Activated CD4-positive, alpha-beta T cell treated with anti-CD3 and anti-CD28 coated beads, Interleukin-2, amount 50 U/mL, for 1 hour (primary cell): ENCODE results near the gene GABRG1.

Experiments
- DNase-seq: peaks from one replicate; pipeline ENCODE4 v3.0.0-alpha.2; 2020

GABRG1 gene

DNA sequence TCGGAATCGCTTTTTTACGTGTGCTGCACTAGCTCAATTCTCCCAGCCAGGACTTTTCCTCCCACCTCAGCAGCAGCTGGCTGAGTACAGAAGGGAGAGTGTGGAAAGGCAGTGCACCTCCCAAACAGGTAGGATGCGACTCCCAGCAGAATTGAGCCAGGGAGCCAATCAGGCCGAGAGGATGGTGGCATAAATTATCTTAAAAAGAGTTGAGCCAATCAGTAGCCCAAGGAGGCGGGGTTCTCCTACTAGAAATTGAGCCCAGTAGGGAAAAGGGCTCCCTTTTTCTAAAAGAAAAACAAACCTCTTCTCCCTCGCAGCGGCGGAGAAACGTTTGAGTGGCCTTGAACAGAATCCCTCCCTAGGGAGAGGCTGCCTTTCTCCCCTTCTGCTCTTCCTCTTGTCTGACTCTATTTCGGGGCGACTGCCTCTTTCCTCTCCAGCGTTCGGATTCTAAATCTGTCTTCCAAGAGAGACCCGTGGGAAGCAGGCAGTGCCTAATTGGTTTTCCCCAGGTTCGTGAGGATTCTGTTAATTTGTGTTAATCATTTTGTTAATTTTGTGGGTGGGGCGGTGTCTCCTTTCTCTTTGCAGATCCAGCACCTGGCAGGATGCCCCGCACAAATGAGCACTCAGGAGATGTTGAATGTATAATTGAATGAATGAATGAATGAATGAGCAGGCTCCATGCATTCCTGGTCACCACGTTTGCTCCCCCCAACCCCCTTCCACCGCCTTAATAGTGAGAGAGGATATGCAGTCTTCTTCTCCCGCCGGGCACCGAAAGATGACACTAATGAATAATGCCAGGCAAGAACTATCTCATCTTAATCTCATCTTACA lies at the start of gene GABRG1:
TSS of gene GABRG1 (minus strand) at position 142 of the 843 bp plus-strand sequence. CDS start at position 1, 141 bp downstream.
- DNase-seq, result no peak

DNA sequence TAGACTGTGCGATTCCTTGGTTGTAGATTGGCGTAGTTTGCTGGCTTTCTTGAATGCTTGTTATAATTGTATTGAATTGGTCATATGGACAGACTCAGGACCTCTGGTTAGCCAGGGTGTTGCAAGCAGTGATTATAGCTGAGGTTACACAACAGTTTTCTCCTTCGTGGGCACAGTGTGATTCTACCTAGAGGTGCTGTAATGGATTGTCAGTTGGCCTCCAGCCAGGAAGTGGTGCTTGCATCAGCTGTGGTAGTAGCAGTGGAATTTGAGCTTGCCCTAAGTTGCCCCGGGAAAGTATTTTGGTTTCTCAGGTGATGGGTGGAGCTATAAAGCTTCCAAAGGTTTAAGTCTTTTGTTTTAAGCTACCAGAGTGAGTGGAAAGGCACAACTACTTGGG lies 23.1 kb upstream of the GABRG1 start:
- DNase-seq, result no peak

DNA sequence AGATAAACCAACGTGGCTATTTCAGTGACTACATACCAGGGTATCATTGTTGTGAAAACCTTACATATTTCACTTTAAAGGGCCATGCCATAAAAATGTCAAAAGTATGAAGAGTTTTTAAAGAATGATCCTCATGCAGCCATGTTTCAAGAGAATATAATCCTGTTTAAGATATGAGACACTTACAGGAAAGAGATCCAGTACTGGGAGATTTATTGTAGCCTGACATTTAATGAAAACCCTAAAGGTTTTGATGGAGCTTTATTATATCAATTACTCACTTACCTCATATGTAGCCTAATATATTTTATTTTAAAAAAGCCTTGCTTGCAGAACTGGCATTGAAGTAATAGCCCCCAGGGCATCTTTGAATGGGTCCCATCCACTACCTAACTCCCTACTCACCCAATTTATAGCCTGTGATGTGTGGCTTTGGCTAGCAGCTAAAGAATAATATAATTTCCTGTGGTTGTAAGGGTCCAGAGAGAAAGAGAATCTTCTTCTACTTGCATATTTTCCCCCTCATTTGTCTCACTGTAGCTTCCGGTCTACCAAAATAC lies 7.7 kb upstream of the GABRG1 start:
- no peak for DNase-seq

DNA sequence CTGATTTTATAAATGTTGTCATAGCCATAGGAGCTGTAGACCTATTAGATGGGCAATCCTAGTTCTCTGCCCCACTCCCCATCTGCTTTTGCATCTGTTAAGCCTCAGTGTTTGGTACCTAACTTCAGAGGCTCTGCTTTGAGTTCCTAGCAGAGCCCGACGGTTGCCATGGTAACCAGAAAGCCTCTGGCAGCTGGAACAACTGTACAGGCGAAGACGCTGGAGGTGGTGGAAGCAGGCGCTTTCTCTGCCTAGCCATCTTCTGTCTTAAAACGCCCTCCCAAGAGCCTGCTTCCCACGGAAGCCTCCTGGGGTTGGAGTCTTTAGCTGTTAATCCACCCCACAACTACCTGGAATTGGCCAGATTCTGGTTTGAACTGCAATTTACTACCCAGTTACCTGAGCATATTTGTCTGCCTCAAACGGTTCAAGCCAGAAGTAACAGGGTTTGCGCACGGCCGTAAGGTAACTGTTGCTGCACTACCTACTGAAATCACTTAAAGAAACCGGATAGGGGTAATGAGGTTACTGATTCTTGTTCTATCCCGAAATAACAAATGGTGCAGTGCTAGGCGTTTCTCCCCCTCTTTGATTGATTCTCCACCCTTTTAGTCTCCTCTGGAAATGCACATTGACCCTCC lies 1.0 kb upstream of the GABRG1 start:
- no peak for DNase-seq

DNA sequence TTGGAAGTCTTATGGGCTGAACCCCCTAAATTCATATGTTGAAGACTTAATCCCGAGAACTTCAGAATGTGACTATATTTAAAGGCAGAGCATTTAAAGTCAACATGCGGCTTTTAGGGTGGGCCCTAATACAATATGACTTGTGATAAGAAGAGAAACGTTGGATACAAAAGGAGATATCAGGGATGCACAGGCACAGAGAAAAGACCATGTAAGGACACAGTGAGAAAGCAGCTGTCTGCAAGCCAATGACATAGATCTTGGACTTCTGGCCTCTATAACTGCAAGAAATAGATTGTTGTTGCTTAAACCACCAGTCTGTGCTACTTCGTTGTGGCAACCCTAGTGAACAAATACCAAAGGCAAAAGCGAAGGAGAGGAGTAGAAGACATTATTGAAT lies 42.2 kb downstream of the GABRG1 start:
- DNase-seq, result no peak

DNA sequence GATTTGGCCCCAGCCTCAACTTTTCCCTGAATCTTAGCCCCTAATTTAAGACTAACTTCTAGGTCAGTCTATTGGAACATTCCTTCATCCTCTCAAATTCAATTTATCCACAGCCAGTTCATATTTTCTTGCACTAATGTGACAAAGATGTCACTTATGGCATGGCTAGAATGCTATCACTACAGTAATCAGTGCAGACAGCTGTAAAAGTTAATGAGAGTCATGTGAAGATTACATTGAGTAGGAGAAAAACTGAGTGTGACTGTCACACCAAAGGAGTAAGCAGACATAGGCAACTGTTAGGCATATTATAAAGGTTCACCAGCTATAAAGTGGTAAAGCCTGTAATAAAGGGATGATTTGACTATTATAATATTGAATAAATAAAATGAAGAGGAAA lies 42.6 kb downstream of the GABRG1 start:
- no peak for DNase-seq

DNA sequence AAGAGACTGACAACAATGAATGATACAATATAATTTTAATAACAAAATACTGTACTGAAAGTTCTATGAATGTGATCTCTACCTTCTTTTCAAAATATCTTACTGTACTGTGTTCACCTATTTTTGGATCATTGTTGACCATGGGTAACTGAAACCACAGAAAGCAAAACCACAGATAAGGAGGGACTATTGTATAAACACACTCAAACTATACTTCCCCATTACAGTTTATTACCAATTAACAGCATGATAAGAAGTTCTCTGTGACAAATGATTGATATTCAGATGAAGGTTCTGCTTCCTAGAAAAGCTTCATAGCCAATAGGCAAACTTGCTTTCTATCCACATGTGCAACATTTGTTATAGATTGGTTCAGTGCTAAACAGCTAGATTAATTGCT lies 50.1 kb downstream of the GABRG1 start:
- DNase-seq, result no peak

DNA sequence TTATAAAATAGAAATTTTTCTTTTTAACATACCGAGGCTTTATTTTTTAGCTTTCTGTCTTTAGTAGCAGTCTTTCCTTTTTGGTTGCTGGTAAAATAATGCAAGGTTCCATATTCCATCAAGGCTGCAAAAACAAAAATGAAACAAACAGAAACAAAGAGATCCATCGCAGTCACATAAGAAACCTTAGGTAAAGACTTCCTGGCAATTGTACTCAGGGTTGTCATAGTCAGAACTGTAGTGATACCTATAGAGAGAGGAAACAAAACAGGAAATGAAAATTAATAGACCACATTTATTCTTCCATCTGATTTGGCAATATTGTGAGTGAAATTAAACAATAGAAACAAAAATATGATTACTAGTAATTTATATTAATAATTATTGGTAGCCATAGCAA lies 72.5 kb downstream of the GABRG1 start:
- no peak for DNase-seq

DNA sequence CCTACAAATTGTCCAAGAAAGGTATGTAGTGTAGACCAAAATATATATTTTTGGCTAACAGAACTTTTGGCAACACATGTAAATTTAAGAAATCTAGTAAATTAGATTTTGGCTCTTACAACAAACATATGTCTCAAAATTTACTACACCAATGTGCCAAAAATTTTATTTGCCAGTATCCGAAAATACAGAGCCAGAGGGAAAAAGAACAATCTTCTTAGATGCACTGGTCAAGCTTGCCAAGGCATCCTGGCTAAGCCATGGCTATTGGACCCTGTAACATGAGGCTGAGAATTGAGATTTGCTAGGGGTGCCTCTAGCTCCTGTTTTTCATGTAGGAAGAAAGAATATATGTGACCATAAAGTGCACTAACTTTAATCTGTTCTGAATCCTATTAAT lies 91.8 kb downstream of the GABRG1 start:
- DNase-seq, result no peak

DNA sequence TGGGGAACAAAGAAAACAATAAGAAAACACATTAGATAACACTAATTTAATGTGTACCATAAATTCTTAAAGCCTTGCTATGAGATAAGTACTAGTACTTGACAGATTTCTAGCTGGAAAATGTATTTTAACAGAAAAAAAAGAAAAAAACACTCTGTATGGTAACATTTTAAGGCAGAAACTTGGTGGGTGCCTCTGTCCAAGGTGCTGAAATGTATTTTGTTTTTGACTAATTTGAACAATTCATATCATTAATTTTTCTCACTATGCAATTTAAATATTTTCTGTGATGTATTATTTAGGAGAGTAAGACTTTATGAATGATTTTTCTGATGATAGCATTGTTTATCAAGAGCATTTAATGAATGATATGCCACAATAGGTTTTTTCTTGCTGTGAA lies 107.5 kb downstream of the GABRG1 start:
- DNase-seq, result no peak

DNA sequence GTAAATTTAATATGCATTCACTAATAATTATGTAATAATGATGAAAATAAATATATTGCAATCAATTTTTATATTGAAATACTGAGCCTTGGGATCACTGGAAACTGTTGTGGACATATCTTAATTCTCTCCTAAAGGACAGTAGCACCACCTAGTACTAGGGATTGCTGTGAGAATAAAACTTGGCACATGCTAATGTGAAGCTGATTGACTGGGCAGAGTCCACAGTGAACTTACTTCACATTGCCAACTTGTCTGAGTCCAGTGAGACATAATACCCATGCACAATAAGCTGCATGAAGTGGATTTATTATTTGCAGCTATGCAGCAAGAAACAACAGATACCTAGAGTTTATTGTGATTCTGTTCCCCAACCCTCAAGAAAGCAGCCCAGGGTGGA lies 131.1 kb downstream of the GABRG1 start:
- DNase-seq, result no peak

DNA sequence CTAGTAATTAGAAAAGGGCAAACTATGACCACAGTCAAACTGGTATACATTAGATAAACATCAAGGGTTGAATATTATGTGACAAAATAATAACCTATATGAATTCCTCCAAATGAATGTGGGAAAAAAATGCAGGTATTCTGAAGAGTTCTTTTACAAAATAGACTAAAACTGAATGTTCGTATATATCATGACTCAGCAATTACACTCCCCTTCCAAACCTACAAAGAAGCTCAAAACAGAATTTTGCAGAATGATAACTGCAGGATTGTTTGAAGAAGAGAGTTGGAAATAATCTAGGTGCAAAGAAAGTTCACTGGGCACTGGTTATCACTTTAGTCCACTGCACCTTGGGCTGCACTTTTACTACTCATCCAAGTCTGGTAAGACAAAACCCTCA lies 134.1 kb downstream of the GABRG1 start:
- DNase-seq, result no peak

DNA sequence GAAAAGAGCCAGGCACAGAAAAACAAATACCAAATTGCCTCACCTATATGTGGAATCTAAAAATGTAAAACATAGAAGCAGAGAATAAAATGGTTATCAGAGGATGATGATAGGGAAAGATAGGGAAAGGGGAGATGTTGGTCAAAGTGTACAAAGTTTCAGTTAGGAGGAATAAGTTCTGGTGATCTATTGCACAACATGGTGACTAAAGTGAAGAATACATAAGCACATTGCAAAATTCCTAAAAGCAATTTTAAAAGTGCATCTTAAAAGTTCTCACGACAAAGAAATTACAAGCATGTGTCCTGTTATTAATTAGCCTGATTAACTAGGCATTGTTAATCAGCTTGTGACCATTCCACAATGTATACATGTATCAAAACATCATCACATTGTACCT lies 136.0 kb downstream of the GABRG1 start:
- no peak for DNase-seq
